HG02870 (cell line): ENCODE data around the gene PIK3C2B.
A peak's percentile ranks its signal among the peaks of the same experiment; 100 is the strongest.

Experiments used
- ATAC-seq: cut with Tn5 transposase; IDR thresholded peaks from one replicate; pipeline ENCODE4 v1.9.1; 2021; ENCODE audit warnings: mild to moderate bottlenecking, moderate library complexity; ENCODE audit not compliant: unreplicated experiment

The PIK3C2B gene

DNA sequence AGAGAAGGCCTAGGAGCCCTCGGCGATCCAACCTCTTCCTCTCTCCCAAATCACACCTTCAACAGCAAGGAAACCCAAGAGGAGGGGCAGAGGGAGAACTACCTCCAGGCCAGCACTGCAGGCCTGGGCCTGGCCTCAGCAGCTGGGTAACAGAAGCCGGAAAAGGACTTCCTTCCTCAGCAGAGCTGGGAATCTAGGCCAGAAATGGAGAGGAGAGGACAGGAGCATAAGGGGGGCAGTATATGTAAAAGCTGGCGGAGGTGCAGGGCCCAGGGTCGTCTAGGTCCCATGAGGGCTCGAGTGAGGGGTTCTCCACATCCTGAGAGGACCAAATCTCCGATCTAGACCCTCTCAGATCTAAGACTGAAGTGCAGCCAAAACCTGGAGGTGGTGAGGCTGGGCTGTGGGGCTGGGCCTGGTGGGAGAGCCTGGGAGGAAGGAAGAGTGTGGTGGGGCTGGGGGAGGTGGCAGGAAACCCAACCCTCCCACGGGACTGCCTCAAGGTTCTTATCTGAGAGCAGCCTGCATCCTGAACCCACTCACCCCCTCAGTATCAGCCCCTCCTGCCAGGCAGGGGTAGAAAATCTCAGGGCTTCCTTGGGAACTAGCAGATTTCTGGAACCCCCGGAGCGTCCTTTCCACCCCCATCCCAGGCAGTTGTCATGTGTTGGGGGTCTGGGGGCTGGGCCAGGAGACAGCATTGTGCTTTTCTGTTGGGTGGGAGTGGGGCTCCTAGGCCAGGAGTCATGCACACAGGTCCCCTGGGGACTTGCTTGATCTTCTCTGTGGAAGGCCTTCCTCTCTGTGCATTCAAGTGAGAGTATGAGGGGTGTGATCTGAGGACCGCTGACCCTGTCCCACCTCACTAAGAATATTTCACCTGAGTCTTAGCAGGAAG is 33.0 kb downstream of the PIK3C2B start:
- ATAC-seq = no peak

DNA sequence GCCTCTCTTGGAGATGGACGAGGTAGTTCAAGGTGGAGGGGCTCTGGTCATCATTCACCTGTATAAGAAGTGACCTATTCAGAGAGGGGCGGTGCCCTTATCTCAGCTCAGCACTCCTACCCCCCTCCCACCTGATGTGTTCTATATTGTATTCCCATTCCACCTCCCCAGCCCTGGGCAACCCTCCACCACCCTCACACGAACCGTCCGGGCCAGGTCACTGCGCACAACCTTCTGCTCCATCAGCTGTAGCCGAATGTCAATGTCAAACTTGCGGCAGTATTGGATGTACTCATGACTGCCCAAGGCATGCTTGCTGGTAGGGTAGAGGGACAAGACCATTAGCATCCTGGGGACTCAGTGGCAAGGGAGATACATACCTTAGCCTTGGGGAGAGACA is 34.3 kb downstream of the PIK3C2B start:
- no peak for ATAC-seq

DNA sequence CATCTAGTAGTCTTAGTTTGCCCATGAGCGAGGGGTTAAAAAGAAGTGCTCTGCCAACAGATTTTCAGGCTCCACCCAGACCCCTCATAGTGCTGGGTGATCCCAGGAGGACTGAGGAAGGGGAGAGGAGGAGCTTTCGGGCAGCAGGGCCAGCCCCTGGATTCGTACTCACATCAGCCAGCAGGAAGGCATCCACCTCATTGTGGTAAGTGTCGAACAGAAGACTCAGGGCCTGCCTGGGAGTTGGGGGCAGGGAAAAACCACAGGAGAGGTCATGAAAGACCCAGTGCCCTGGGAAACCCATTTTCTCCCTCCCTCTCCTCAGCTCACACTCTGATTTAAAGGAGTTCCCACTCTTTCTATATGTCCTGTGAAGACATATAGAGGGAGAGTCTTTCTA is 34.9 kb downstream of the PIK3C2B start:
- no peak for ATAC-seq

DNA sequence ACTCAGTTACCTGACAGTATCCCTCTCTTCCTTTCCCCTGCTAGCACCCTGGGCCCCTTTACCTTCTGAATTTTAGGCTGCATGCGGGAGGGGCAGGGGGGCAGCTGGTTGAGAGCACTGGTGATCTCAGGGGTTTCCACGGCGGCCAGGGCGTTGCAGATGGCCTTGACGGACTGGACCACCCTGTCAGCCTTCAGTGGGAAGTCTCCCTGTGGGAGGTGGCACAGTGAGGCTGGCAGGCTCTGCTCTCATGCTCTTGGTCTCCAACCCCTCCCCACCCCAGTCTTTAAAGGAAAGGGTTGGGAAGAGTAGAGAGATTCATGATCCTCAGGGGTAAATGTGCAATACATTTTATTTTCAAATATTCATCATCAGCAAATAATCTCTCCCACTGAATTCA is 36.9 kb downstream of the PIK3C2B start:
- no peak for ATAC-seq

DNA sequence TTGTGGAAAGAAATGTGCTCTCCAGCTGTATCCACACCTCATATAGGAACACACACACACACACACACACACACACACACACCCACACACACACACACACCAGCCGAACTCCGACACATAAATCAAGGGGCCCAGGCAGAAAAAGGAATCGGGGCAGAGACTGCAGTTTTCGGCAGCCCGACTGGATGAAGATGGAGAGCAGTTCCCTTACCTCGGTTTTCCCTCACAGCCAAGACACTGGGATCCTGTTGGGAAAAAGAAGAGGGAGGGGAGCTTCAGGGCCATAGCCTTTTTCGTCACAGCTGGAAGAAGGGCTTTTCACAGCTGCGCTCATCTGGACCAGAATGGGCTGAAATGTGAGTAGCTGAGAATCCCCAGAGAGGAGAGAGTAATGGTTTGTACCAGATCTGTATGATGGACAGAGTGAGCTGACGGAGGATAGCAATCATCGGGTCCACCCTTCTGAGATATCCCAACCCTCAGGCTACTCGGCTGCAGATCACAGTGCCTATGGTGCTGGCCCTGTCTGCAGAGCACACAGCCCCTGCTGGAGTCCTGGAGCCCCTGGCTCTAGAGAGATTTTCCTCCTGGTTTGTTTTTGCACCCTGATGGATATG is 37.7 kb downstream of the PIK3C2B start:
- ATAC-seq = no peak

DNA sequence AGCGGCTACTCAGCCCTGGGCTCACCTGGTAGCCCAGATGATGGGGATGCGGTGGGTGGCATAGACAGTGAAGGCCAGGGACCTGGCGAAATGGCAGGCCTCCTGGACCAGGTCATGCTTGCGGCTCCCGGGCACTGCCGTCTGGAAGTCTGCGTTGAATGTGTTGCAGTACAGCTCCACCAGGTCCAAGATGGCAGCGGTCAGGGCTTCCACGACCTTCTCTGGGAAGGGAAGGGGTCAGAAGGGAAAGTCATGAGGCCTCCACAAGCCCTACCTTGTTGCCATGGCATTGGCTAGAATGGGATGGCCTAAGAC is 38.8 kb downstream of the PIK3C2B start:
- ATAC-seq = no peak

DNA sequence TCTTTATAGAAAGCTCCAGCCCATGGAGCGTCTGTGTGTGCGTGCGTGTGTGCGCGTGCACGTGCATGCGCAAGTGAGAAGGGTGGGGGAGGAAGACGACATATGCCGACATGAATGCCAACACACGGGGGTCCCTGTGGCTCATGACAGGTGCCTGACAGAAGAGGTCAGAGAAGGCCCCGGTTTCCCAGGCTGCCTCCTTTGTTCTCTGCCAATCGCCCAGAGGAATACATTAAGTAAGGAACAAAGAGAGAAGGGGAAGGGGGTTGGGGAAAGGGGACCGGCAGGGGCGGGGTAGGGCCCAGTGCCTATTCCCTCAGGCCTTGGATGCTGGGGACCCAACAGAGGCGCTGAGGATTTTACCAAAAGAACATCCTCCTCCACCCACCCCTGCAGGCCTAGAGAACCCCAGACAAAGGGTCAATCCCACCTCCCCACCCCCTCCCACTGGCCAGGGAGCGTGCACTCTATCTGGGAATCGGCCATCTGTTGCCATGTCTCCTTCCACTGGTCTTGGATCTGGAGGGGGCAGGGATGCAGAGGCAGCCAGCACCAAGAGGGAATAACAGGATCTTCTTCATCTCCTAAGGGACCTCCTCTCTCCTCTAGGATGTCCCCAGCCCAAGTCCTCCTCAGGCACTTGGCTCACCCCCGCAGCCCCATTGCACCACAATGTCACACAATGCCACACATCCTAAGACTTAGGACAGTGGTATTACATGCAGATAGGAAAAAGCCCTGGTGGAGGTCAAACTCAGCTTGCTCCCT is 39.4 kb downstream of the PIK3C2B start:
- no peak for ATAC-seq

DNA sequence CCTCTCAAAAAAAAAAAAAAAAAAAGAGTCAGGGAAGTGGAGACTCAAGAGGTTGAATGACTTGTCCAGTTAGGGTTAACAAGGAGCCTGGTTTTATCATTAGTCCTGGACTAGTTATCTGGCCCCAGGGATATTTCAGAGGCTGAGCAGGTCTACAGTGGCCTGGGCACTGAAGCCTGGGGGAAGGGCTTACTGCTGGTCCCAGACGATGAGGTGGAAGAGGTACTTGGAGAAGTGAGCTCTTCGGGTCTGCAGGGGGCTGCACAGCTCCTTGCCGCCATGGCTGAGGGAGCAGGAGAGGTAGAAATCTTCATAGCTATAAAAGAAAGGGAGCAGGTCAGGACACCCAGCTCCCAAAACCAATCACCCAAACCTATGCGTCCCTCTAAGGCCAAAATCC is 40.1 kb downstream of the PIK3C2B start:
- ATAC-seq = no peak

DNA sequence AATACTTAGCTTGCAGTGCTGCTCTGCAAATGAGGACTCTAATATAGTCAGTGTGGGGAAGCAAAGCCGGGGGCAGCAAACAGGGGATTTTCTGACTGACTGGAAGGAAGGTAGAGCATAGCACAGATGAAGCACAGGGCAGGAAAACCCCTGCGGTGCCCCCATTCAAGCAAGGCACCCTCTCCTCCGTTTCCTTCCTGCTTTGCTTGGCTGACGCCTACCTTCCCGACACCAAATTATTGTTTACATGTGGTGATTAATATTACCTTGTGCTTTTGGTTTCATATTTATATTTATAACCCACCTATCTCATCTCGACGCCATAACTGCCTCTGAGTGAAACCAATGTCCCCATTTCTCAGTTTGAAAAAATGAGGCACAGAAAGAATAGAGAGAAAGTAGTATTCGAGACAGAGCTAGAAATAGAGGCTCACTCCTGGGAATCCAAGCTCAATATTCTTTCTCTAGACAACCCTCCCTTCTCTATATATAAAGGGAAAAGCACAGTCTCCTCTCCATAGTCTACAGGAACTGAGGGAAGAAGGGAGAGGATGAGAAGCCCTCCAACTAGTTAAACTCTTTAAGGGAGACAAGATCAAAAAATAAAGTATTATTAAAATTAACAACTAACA is 41.3 kb downstream of the PIK3C2B start:
- peak; percentile 66 for ATAC-seq

DNA sequence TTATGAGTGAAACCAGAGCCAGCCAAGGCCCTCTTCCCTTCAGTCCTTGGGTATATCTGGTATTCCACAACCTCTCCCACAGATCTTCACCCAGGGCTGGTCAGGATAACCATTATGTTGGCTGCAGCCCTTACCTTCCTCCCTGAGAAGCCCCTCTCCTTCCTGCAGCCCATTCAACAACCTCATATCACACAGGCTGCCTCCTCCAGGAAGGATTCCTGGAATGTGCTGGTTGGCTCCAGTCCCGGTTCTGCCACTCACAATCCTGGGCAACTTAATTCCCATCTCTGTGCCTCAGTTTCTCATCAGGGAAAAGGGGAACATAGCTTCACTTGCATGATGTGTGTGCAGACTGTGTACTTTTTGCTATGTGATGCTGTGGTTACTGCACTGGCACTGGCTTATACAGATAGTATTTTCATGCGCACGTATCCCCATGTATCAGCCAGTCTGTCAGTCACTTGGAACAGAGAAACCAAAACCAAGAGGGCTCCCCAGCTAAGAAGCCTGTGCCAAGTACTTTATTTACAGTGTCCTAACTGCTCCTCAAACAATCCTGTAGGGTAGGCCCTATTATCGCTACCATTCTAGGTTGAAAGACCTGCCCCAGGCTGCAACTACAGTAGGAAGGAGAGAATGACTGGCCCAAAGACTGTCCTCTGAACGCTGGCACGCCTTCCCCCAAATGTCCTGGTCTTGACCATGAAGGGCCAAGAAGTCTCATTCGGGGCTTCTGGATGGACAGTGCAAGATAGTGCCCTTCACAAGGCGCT is 43.1 kb downstream of the PIK3C2B start:
- ATAC-seq = no peak

DNA sequence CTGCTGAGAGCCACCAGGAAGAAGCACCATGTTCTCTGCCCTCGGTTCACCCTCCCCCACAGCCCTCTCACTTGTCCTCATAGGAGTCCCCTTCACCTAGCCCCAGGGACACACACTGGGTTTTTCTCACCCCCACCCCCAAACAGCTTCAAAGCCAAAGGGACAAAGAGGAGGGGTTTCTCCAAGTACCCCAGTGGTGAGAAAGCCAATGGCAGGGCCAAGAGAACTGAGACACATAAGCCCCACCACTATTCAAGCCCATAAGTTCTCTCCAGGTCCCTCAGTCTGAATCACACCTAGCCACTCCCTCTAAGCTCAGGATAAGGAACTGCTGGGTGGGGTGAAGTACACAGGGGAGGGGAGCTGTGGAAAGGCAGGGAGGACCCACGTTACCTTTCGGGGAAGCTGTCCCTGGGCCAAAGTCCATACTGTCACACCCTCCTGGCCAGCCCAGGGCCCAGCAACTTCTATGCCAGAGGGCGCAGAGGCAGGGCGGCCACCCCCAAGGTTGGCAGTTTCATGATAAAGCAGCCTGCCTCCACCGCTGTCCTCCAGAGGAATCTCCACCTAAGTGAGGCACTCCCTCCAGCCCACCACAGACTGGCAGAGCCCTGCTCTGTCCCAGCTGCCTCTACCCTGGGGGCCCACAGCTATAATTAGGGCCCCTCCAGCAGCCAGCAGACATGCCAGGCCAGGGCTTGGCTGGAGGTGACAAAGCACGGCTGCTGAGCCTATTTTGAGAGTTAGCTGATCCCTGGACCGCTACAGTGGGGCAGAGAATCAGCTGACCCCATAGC is 43.9 kb downstream of the PIK3C2B start:
- ATAC-seq = no peak

DNA sequence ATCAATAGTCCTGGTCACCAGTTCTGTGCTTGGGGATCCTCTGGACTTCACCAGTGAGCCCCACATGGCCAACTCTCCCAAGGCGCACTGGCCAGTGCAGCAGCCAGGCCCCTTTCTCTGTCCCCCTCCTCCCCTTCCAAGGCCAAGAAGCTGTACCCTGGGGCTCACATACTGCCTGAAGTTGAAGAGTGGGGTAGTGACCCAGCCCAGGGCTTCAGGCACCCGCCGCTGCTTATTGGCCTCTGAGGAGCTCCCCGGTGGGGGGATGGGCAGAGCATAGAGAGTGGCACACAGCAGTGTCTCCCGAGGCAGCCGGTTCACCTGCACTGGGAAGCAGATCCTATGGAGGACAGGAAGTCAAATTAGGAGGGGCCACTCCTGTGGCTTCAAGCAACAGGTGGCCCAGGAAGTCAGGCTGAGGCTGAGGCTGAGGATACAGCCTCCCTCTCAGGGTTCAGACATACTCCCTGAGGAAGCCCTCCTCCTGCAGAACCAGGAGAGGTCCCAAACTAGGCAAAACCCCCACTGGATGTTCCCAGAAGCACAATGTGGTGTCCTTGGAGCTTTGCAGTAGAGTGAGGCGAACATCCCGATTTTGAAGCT is 44.8 kb downstream of the PIK3C2B start:
- no peak for ATAC-seq

DNA sequence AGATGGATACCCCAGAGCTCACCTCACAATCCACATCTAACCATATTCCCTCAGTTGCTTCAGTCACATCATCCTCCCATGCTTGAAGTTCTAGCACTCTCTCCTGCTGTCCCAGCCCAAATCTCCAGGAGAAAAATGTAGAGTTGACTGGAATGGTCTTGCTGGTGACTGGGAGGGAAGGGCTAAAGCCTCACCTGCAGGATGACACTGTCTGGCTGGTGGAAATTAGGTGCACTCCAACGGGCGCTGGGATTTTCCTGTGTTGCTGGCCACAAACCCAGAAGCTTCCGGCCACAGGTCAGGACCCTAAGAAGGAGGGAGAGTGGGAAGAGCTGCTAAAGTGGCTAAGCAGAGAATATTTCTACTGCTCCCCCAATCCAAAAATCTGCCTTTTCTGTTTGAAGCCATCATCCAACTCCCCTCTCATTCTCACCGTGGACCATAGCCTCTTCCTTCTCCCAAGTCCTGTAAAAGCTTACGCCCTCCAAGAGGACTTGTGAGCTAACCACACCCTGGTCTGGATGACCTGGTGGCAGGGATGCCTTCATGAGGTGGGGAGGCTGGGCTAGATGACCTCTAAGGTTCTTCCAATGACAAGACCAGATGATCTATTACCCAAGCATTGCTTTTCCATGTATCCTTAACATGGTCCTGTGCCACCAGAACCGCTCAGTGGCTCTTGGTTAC is 45.5 kb downstream of the PIK3C2B start:
- ATAC-seq = no peak

DNA sequence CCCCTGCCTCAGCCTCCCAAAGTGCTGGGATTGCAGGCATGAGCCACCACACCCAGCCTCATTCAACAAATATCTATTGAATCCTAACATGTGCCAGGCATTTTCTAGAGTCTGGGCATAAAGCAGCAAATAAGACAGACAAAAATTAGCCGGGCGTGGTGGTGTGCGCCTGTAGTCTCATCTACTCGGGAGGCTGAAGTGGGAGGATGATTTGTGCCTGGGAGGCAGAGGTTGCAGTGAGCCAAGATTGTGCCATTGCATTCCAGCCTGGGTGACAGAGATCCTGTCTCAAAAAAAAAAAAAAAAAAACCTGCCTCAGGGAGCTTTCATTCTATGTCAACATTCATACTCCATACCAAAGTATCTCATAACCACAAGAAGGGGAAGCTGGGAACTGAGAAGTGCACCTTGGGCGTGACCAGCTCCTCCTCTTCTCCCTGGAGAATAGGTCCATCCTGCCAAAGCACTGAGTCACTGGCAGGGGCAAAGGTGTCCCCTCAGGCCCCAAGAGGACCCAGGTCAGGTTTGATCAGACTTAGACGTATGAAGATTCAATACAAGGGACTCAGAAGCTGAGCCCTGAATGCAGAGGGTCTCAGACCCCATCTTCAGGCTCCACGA is 46.2 kb downstream of the PIK3C2B start:
- ATAC-seq = no peak

DNA sequence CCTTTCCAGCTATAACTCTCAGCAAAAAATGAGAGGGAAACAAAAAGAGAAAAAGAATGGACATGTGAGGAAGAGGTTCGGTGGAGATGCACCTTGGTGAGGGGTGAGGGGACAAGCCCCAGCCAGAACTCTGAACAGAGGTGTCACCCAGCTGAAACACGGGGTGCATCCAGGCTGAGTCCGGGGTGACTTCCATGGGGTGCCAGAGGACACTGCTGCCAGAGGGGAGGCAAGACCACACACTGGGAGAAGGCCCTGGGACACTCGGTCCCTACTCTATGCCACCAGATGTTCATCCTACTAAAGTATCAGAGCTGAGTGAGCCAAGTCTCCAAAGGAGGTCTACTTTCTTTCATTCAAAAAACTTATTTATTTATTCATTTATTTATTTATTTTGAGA is 46.9 kb downstream of the PIK3C2B start:
- no peak for ATAC-seq

DNA sequence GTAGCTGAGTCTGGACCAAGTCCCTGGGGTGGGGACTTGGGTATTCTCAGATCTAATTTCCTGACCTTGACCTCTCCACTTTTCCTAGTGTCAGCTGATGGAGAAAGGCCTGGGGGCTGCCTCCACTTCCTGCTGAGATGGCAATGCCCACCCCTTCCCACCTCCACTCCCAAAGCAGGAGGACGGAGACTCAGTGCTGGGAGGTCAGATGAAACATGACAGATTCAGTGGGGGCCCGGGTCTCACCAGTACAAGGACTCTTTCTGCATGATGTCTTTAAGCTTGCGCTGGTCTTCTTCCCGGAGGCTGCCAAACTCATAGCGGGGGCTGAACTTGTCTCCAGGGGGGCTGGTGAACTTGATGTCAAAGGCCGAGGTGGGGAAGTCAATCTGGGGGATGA is 47.4 kb downstream of the PIK3C2B start:
- ATAC-seq = no peak

DNA sequence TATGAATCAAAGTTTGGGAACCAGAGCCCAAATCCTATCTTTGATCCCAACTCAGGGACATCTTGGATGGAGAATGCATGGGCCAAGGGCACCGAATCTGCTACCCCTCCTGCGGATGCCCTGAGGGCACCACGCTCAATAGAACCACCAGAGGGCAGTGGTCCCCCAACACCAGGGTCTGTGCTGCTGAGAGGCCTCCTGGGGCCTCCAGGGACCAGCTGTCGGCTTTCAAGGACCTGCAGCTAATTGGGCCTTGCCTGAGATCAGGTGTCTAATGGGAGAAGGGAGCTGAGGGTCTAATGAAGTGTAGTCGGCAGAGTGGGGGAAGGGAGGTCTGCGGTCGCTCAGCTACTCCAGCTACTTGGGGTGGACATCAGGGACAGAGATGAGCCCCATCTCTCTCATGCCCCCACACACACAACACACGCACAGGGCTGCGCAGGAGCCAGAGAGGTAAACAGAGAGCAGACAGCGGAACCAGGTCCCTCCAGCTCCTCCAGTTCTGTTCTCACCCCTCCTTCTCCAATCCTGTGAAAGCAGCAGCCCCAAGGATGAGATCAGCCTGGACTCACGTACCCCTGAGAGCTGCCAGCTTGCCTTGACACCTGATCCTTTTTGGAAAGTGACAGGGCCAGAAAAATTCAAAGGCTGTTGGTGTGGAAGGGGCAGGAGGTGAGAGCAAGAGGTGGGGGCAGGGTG is 48.0 kb downstream of the PIK3C2B start:
- ATAC-seq = no peak

DNA sequence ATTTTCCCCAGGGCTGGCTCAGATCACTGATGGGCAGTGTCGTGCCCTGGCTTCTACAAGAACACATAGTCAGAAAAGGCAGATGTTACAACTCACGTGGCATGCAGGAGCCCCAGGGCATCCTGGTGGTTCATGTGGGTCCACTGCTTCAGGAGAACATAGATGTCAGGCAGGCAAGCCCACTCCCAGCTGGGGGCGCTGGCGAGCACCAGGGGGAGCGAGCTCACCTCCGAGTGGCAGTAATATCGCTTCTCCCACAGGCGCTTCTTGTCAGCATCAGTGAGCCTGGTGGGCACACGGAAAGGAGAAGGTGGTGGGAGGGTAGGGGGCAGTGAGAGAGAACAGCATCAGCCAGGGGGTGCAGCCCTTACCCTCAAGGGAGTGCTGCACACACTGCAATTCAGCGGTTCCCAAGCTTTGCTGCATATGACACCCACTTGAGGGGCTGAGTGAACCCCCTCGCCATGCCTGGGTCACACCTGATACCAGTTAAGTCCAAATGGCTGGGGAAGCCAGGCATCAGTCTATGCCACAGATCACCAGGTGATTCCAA is 48.7 kb downstream of the PIK3C2B start:
- ATAC-seq = no peak
